CD8-positive, alpha-beta memory T cell (primary cell): ENCODE measurements around the gene KIF2C. TPM values are rescaled to one million over a fixed set of nuclear protein-coding genes. Genes with fewer than 3 reads are reported as not detected.

Source experiments
- CTCF ChIA-PET: fragments of 350-600 bp; sonication (Branson Sonifier 250); formaldehyde crosslinking; loops from one replicate; lab custom pipeline; 2021; ENCODE audit warnings: antibody characterized with exemption; lab: Charles Lee
- POLR2A ChIA-PET: fragments of 350-600 bp; sonication (Branson Sonifier 250); formaldehyde crosslinking; loops from one replicate; lab custom pipeline; 2021; ENCODE audit warnings: antibody characterized with exemption; lab: Charles Lee
- DNase-seq, 5 donors: peaks; one replicate each; pipeline versions ENCODE4 v3.0.0 to v3.0.0-alpha.2; 2020 to 2022; ENCODE audit warnings: mixed read lengths in 1 of 5
- H3K27ac ChIP-seq: one replicate; pipeline ENCODE4 v1.7.0; 2013; ENCODE audit warnings: low read depth, mild to moderate bottlenecking, low read length, moderate library complexity
- H3K27me3 ChIP-seq: 2 replicates; pipeline ENCODE4 v1.7.0; 2013; ENCODE audit warnings: low read length, mild to moderate bottlenecking; ENCODE audit not compliant: insufficient read depth, poor library complexity, severe bottlenecking
- H3K36me3 ChIP-seq: 2 replicates; pipeline ENCODE4 v1.7.0; 2013; ENCODE audit warnings: mild to moderate bottlenecking, low read length, moderate library complexity; ENCODE audit not compliant: insufficient read depth
- H3K4me1 ChIP-seq: 2 replicates; pipeline ENCODE4 v1.7.0; 2013; ENCODE audit warnings: mild to moderate bottlenecking, low read length, moderate library complexity; ENCODE audit not compliant: insufficient read depth
- H3K4me3 ChIP-seq: 2 replicates; pipeline ENCODE4 v1.7.0; 2013; ENCODE audit warnings: mild to moderate bottlenecking, low read length
- H3K9me3 ChIP-seq: 2 replicates; pipeline ENCODE4 v1.7.0; 2013; ENCODE audit warnings: mild to moderate bottlenecking, low read length
- H3K27ac Mint-ChIP-seq, 8 donors: one replicate each; pipeline ENCODE4 v1.8.0; 2020 to 2021; ENCODE audit warnings: mixed read lengths in 8 of 8, mild to moderate bottlenecking in 6 of 8, inconsistent platforms in 3 of 8, moderate library complexity in 3 of 8
- H3K27me3 Mint-ChIP-seq, 2 donors: one replicate each; pipeline ENCODE4 v1.8.0; 2020 to 2021; ENCODE audit warnings: mixed read lengths in 2 of 2, mild to moderate bottlenecking in 1 of 2, moderate library complexity in 1 of 2
- H3K36me3 Mint-ChIP-seq, 3 donors: one replicate each; pipeline ENCODE4 v1.8.0; 2020 to 2021; ENCODE audit warnings: mixed read lengths in 3 of 3, inconsistent platforms in 1 of 3, mild to moderate bottlenecking in 1 of 3
- H3K4me1 Mint-ChIP-seq, 3 donors: one replicate each; pipeline ENCODE4 v1.8.0; 2020 to 2021; ENCODE audit warnings: mixed read lengths in 3 of 3, inconsistent platforms in 1 of 3, mild to moderate bottlenecking in 1 of 3
- H3K4me3 Mint-ChIP-seq, 7 donors: one replicate each; pipeline ENCODE4 v1.8.0; 2020 to 2021; ENCODE audit warnings: mixed read lengths in 7 of 7, mild to moderate bottlenecking in 6 of 7, moderate library complexity in 4 of 7, inconsistent platforms in 2 of 7
- H3K9me3 Mint-ChIP-seq, 5 donors: one replicate each; pipeline ENCODE4 v1.8.0; 2020 to 2022; ENCODE audit warnings: mixed read lengths in 5 of 5, mild to moderate bottlenecking in 3 of 5, moderate library complexity in 2 of 5, inconsistent platforms in 1 of 5
- polyA plus RNA-seq: library from polyadenylated mRNA; unstranded; fragments of 300-500 nt; fragmentation: Illumina TruSeq; gene quantifications from one replicate; pipeline ENCODE4 v1.2.3, GENCODE V29; 2021
- total RNA-seq, 2 experiments: library from RNA; stranded (reverse); gene quantifications; one replicate each; pipeline ENCODE4 v1.2.3, GENCODE V29; 2021

The KIF2C gene
- total and polyA plus RNA-seq, 3 experiments from 2014 or later = 0.61 to 41.4 (median 40.4) TPM

DNA sequence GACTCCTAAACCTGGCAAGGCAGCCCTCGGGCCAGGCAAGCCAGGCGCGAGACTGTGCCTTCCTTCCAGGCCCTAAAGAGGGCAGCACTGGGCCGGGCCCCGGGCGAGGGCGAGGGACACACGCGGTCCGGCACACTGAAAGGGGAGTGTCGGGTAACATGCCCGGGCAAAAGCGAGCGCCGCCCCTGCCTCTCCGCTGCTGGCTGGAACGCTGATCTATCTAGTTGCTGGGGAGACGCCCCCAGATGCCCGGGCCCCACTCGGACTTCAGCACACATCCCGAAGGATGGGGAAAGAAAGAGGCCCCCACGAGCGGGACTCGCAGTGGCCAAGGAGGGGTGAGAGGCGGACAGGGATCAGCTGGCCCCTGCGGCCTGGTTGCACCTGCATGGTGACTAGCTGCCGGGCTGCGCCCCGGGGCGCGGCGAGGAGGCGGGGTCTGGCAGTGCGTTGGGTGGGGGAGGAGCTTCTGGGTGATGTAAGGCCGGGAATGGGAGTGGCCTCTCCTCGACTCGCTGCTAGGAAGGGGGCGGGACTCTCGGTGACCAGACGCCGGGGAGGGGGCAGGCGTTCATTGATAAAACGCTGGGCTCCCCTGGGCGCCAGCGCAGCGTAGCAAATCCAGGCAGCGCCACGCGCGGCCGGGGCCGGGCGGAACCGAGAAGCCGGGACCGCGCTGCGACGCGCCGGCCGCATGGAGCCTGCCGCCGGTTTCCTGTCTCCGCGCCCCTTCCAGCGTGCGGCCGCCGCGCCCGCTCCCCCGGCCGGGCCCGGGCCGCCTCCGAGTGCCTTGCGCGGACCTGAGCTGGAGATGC, 60.3 kb downstream of the KIF2C start, which contains the start of gene PLK3:
TSS of gene PLK3 (plus strand) at position 608 of the 815 bp plus-strand sequence. CDS start at position 695, 87 bp downstream.
- H3K4me1 ChIP-seq = peaks cover 31% of the 10 kb centered on the region
- peaks cover 9 to 39% (median 11%) of the 10 kb centered on the region in 3 donors for H3K36me3 Mint-ChIP-seq
- peak within 1 kb of the TSS; percentile 90 to 99 (median 98) for H3K27ac Mint-ChIP-seq
- no peaks in the 10 kb centered on the region for H3K27me3 Mint-ChIP-seq
- H3K27me3 ChIP-seq = no peaks in the 10 kb centered on the region
- H3K4me3 ChIP-seq = peak within 1 kb of the TSS; percentile 90
- ChIA-PET CTCF (interaction anchor here (0.7 to 3.8 kb wide), 22 partner anchors 9 to 693 kb away, joined by 3 to 112 read pairs (median 6); partner anchors contain the start of genes BEST4, BTBD19, EIF2B3 and HECTD3), POLR2A (interaction anchor here (0.5 to 4.3 kb wide), 22 partner anchors 9 to 700 kb away, joined by 3 to 122 read pairs (median 4); partner anchors contain the start of genes BEST4, BTBD19, CCDC163 and EIF2B3)
- H3K9me3 ChIP-seq = no peaks in the 10 kb centered on the region
- H3K36me3 ChIP-seq = peaks cover 21% of the 10 kb centered on the region
- peak; percentile 97 to 99 (median 98) for DNase-seq
- peak within 1 kb of the TSS; percentile 80 to 98 (median 96) for H3K4me3 Mint-ChIP-seq
- H3K4me1 Mint-ChIP-seq = peaks cover 25 to 41% (median 38%) of the 10 kb centered on the region in 3 donors
- peak within 1 kb of the TSS; percentile 93 for H3K27ac ChIP-seq
- H3K9me3 Mint-ChIP-seq = no peaks in the 10 kb centered on the region

DNA sequence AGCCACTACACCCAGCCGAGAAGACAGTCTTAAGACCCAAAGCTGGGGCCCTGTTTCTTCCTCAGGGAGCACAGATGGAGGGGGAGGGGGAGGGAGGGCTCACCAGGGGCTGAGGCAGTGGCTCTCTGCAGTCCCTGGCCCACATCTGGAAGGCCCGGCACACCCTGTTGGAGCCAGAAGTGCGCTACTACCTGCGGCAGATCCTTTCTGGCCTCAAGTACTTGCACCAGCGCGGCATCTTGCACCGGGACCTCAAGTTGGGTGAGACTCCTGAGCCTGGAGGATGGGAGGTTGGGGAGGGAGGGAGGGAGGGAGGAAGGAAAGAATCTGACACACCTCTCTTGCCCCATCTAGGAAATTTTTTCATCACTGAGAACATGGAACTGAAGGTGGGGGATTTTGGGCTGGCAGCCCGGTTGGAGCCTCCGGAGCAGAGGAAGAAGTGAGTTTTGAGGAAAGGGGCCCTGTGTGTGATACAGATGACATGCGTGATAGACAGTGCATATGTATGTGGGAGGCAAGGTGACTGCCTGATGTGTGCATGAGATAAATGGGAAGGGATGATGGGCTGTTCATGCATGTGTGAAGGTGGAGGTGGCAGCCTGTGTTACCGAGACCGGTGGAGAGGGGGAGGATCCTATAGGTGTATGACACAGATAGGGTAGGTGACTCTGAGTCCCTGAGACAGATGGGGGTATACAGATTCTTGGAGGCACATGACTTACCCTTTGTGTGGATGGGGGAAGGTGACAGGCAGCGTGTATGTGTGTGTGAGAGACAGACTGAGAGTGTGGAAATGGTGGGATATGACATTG, 62.1 kb downstream of the KIF2C start:
- H3K4me3 ChIP-seq = peak overlapping the region; percentile 90
- CTCF ChIA-PET = interaction anchor here (1.0 to 3.8 kb wide), 7 partner anchors 7 to 71 kb away, joined by 4 to 112 read pairs (median 11); partner anchors contain the start of genes BTBD19 and RNU5D-1

DNA sequence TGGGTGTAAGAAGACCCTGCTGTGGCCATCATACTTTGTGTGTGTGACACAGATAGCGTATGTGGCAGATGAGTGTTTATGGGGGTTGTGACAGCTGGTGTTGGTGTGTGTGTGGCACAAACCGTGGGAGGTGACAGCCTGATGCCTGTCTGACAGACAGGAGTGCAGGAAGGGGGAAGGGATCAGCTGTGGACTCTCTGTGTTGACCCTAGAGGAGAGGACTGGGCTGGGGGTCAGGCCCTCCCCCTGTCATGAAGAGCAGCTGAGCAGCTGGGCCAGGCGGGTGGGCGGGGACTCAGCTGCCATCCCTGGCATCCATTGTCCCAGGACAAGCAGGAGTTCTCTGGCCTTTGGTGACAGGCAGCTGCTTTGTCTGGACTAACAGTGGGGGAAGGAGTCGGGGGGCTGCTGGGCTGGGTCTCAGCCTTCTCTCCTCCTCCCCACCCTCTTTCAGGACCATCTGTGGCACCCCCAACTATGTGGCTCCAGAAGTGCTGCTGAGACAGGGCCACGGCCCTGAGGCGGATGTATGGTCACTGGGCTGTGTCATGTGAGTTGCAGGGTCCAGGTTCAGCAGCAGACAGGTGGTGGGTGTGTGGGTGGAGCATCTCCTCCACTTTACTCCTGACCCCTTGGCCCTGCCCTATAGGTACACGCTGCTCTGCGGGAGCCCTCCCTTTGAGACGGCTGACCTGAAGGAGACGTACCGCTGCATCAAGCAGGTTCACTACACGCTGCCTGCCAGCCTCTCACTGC, 62.8 kb downstream of the KIF2C start:
- Mint-ChIP-seq H3K27me3 (no peaks in the 10 kb centered on the region), H3K9me3 (no peaks in the 10 kb centered on the region), H3K36me3 (peaks cover 14 to 58% (median 14%) of the 10 kb centered on the region in 3 donors), H3K27ac (peak overlapping the region; percentile 43 to 98 (median 90)), H3K4me3 (peak overlapping the region; percentile 80 to 98 (median 94)), H3K4me1 (peaks cover 36 to 55% (median 50%) of the 10 kb centered on the region in 3 donors)
- Histone ChIP-seq H3K9me3 (no peaks in the 10 kb centered on the region), H3K4me1 (peaks cover 43% of the 10 kb centered on the region), H3K27ac (peak overlapping the region; percentile 93), H3K4me3 (peak overlapping the region; percentile 90), H3K36me3 (peaks cover 29% of the 10 kb centered on the region), H3K27me3 (no peaks in the 10 kb centered on the region)
- peak in 1 of 5 donors; percentile 62 for DNase-seq
- CTCF ChIA-PET = interaction anchor here (1.0 to 1.2 kb wide), 2 partner anchors 11 to 20 kb away, joined by 4 read pairs; no protein-coding TSS in a partner anchor
- POLR2A ChIA-PET = interaction anchor here (0.6 to 4.3 kb wide), 4 partner anchors 11 to 499 kb away, joined by 3 to 89 read pairs (median 10); no protein-coding TSS in a partner anchor

More for the DNA sequence above, 62.1 kb downstream of the KIF2C start:
- peak in 4 of 5 donors; percentile 21 to 66 (median 50) for DNase-seq
- Histone ChIP-seq H3K36me3 (peaks cover 27% of the 10 kb centered on the region), H3K27me3 (no peaks in the 10 kb centered on the region), H3K9me3 (no peaks in the 10 kb centered on the region), H3K27ac (peak overlapping the region; percentile 93), H3K4me1 (peaks cover 35% of the 10 kb centered on the region)
- POLR2A ChIA-PET = interaction anchor here (0.6 to 4.3 kb wide), 6 partner anchors 7 to 35 kb away, joined by 3 to 122 read pairs (median 50); partner anchors contain the start of gene BTBD19
- H3K9me3 Mint-ChIP-seq = no peaks in the 10 kb centered on the region
- H3K36me3 Mint-ChIP-seq = peaks cover 12 to 52% (median 14%) of the 10 kb centered on the region in 3 donors
- peak overlapping the region; percentile 80 to 98 (median 94) for H3K4me3 Mint-ChIP-seq
- H3K4me1 Mint-ChIP-seq = peaks cover 28 to 47% (median 42%) of the 10 kb centered on the region in 3 donors
- peak overlapping the region; percentile 80 to 99 (median 92) for H3K27ac Mint-ChIP-seq
- H3K27me3 Mint-ChIP-seq = no peaks in the 10 kb centered on the region

DNA sequence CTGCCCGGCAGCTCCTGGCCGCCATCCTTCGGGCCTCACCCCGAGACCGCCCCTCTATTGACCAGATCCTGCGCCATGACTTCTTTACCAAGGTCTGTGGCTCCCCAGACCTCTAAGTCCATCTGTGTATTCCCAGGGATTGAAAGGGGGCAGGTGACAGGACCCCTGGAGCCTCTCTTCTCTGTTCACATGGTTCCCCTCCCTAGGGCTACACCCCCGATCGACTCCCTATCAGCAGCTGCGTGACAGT, 63.4 kb downstream of the KIF2C start:
- DNase-seq = no peak
- H3K4me3 Mint-ChIP-seq = peak overlapping the region; percentile 9 to 98 (median 55)
- no peaks in the 10 kb centered on the region for H3K9me3 Mint-ChIP-seq
- H3K4me1 Mint-ChIP-seq = peaks cover 41 to 60% (median 55%) of the 10 kb centered on the region in 3 donors
- peaks cover 48% of the 10 kb centered on the region for H3K4me1 ChIP-seq
- no peak overlapping the region for H3K4me3 ChIP-seq
- no peaks in the 10 kb centered on the region for H3K27me3 ChIP-seq
- H3K27ac Mint-ChIP-seq = peak overlapping the region; percentile 41 to 98 (median 90)
- CTCF ChIA-PET = interaction anchor here (1.0 to 1.2 kb wide), 2 partner anchors 11 to 19 kb away, joined by 4 read pairs; no protein-coding TSS in a partner anchor
- H3K27me3 Mint-ChIP-seq = no peaks in the 10 kb centered on the region
- H3K9me3 ChIP-seq = no peaks in the 10 kb centered on the region
- no peak overlapping the region for H3K27ac ChIP-seq
- POLR2A ChIA-PET = interaction anchor here (0.6 to 4.3 kb wide), 3 partner anchors 11 to 499 kb away, joined by 3 to 89 read pairs (median 9); no protein-coding TSS in a partner anchor
- H3K36me3 ChIP-seq = peaks cover 29% of the 10 kb centered on the region
- peaks cover 14 to 58% (median 14%) of the 10 kb centered on the region in 3 donors for H3K36me3 Mint-ChIP-seq

DNA sequence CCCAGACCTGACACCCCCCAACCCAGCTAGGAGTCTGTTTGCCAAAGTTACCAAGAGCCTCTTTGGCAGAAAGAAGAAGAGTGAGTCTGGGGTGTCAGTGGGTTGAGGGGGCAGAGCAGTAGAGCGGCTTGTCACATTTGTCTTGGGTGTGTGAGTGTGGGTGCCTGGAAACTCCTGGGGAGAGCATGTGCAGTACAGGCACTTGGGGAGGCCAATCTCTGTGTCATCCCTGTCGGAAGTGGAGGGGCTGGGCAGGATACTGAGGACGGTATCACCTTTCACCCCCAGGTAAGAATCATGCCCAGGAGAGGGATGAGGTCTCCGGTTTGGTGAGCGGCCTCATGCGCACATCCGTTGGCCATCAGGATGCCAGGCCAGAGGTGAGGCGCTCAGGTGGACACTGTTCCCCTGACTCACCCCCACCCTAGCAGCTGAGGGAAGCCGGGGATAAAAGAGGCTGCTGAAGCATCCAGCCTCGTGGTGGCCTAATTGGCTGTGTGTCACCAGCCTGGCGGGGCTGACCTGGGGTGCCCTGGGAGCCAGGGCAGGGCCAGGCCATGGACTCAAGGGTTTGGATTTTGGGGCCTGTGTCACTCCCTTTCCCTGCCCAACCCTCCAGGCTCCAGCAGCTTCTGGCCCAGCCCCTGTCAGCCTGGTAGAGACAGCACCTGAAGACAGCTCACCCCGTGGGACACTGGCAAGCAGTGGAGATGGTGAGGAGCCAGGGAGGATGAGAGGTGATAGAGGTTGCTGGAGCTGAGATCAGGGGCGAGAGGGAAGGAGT, 63.9 kb downstream of the KIF2C start:
- Histone ChIP-seq H3K27me3 (no peaks in the 10 kb centered on the region), H3K4me1 (peaks cover 53% of the 10 kb centered on the region), H3K9me3 (no peaks in the 10 kb centered on the region), H3K36me3 (peaks cover 29% of the 10 kb centered on the region), H3K27ac (no peak overlapping the region), H3K4me3 (no peak overlapping the region)
- no peaks in the 10 kb centered on the region for H3K27me3 Mint-ChIP-seq
- ChIA-PET CTCF (no interaction called here), POLR2A (interaction anchor here (0.6 to 2.5 kb wide), 3 partner anchors 14 to 498 kb away, joined by 4 to 9 read pairs (median 9); no protein-coding TSS in a partner anchor)
- H3K27ac Mint-ChIP-seq = peak overlapping the region; percentile 80 to 98 (median 90)
- no peak for DNase-seq
- H3K9me3 Mint-ChIP-seq = no peaks in the 10 kb centered on the region
- peaks cover 44 to 64% (median 58%) of the 10 kb centered on the region in 3 donors for H3K4me1 Mint-ChIP-seq
- H3K4me3 Mint-ChIP-seq = peak overlapping the region in 5 of 7 donors; percentile 54 to 98 (median 65)
- H3K36me3 Mint-ChIP-seq = peaks cover 14 to 59% (median 14%) of the 10 kb centered on the region in 3 donors

DNA sequence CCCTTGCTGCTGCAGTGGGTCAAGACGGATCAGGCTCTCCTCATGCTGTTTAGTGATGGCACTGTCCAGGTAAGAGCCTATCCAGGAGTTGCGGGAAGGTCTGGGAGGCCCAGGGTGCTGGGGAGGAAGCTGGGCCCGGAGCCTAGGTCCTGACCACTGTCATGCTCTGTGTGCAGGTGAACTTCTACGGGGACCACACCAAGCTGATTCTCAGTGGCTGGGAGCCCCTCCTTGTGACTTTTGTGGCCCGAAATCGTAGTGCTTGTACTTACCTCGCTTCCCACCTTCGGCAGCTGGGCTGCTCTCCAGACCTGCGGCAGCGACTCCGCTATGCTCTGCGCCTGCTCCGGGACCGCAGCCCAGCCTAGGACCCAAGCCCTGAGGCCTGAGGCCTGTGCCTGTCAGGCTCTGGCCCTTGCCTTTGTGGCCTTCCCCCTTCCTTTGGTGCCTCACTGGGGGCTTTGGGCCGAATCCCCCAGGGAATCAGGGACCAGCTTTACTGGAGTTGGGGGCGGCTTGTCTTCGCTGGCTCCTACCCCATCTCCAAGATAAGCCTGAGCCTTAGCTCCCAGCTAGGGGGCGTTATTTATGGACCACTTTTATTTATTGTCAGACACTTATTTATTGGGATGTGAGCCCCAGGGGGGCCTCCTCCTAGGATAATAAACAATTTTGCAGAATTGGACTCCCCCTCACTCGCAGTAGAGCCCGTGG, 65.8 kb downstream of the KIF2C start:
- ChIA-PET POLR2A (interaction anchor here (0.6 to 2.5 kb wide), 3 partner anchors 9 to 128 kb away, joined by 3 to 9 read pairs (median 4); no protein-coding TSS in a partner anchor), CTCF (interaction anchor here (0.9 to 1.2 kb wide), 2 partner anchors 12 to 13 kb away, joined by 3 to 4 read pairs; no protein-coding TSS in a partner anchor)
- Mint-ChIP-seq H3K36me3 (peaks cover 14 to 62% (median 14%) of the 10 kb centered on the region in 3 donors), H3K4me3 (peak overlapping the region in 2 of 7 donors; percentile 21 to 74), H3K27me3 (peaks cover 0 to under 1% of the 10 kb centered on the region in 2 donors), H3K27ac (peak overlapping the region; percentile 59 to 91 (median 88)), H3K4me1 (peaks cover 59 to 73% (median 66%) of the 10 kb centered on the region in 3 donors), H3K9me3 (no peaks in the 10 kb centered on the region)
- peaks cover 29% of the 10 kb centered on the region for H3K36me3 ChIP-seq
- no peak overlapping the region for H3K4me3 ChIP-seq
- no peaks in the 10 kb centered on the region for H3K27me3 ChIP-seq
- no peak for DNase-seq
- no peaks in the 10 kb centered on the region for H3K9me3 ChIP-seq
- H3K4me1 ChIP-seq = peaks cover 66% of the 10 kb centered on the region
- H3K27ac ChIP-seq = no peak overlapping the region
